C4-2B (cell line): ENCODE data around the gene NDST4.

ENCODE experiments used
- ZFX ChIP-seq: fragments of 450-650 bp; IDR thresholded peaks from 2 replicates; pipeline ENCODE4 v1.6.1; 2017
- TF ChIP-seq, protein P1 (sequence below): fragments of 450-650 bp; conservative IDR thresholded peaks from 2 replicates; pipeline ENCODE4 v1.5.1; 2017; ENCODE audit warnings: mild to moderate bottlenecking

DNA sequence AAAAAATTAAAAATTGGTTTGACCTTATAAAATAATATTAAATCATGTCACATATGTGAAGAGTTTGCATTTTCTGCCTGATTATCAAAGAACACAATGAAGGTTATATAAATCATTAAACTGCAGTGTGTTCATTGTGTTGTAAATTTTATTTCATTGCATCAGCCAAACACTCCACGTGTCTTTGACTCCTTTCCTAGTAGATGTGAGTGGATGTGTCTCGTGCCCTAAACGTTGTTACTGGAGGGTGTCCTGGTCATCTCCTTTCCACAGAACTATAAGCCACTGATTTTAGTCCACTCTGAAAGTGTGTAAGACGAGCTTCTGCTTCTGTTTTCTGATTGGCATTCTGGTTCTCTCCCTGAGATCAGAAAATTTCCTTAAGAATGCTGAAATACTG lies 127.3 kb downstream of the NDST4 start:
- TF ChIP-seq, protein P1, sequence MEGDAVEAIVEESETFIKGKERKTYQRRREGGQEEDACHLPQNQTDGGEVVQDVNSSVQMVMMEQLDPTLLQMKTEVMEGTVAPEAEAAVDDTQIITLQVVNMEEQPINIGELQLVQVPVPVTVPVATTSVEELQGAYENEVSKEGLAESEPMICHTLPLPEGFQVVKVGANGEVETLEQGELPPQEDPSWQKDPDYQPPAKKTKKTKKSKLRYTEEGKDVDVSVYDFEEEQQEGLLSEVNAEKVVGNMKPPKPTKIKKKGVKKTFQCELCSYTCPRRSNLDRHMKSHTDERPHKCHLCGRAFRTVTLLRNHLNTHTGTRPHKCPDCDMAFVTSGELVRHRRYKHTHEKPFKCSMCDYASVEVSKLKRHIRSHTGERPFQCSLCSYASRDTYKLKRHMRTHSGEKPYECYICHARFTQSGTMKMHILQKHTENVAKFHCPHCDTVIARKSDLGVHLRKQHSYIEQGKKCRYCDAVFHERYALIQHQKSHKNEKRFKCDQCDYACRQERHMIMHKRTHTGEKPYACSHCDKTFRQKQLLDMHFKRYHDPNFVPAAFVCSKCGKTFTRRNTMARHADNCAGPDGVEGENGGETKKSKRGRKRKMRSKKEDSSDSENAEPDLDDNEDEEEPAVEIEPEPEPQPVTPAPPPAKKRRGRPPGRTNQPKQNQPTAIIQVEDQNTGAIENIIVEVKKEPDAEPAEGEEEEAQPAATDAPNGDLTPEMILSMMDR = no peak
- TF ChIP-seq ZFX = no peak
